H1 (cell line): ENCODE measurements around the gene MOB3B. TPM values are rescaled to one million over a fixed set of nuclear protein-coding genes. Genes with fewer than 3 reads are reported as not detected.

Source experiments
- CTCF ChIA-PET: fragments of 300-600 bp; sonication (Branson Sonifier 250); formaldehyde crosslinking; loops from one replicate; lab custom pipeline; 2021; ENCODE audit not compliant: partially characterized antibody; lab: Charles Lee
- POLR2A ChIA-PET: fragments of 300-600 bp; sonication (Branson Sonifier 250); formaldehyde crosslinking; loops from one replicate; lab custom pipeline; 2021; ENCODE audit warnings: inconsistent platforms; ENCODE audit not compliant: partially characterized antibody; lab: Charles Lee
- DNase-seq, 2 experiments: peaks; one replicate each; pipeline versions ENCODE4 v3.0.0 to v3.0.0-alpha.2; 2010 to 2022; ENCODE audit warnings: low spot score in 2 of 2, low read depth in 1 of 2, mixed read lengths in 1 of 2
- FAIRE-seq: peaks from 2 replicates; lab custom pipeline; 2011; peaks lifted over from hg19 to GRCh38; lab: Jason Lieb, UNC
- H2AFZ ChIP-seq: 2 replicates; pipeline ENCODE4 v1.8.1; 2012; ENCODE audit warnings: low read length, inconsistent platforms
- H2AK5ac ChIP-seq: 2 replicates; pipeline ENCODE4 v1.6.1; 2013; ENCODE audit warnings: low read depth, low read length
- H2BK120ac ChIP-seq: replicated peaks from 2 replicates; pipeline ENCODE3; 2013; ENCODE audit warnings: low read depth, low read length, inconsistent platforms
- H2BK12ac ChIP-seq: 2 replicates; pipeline ENCODE4 v1.6.1; 2013; ENCODE audit warnings: low read depth, low read length
- H2BK15ac ChIP-seq: 2 replicates; pipeline ENCODE4 v1.6.1; 2013; ENCODE audit warnings: low read length
- H2BK20ac ChIP-seq: 2 replicates; pipeline ENCODE4 v1.6.1; 2013; ENCODE audit warnings: low read length
- H2BK5ac ChIP-seq: 2 replicates; pipeline ENCODE4 v1.6.1; 2013; ENCODE audit warnings: low read depth, low read length
- H3K14ac ChIP-seq: 2 replicates; pipeline ENCODE4 v1.6.1; 2013; ENCODE audit warnings: inconsistent platforms; ENCODE audit not compliant: insufficient read length
- H3K18ac ChIP-seq: 2 replicates; pipeline ENCODE4 v1.6.1; 2013; ENCODE audit warnings: low read length; ENCODE audit errors: extremely low read depth
- H3K23ac ChIP-seq: 2 replicates; pipeline ENCODE4 v1.6.1; 2013; ENCODE audit warnings: inconsistent platforms; ENCODE audit not compliant: insufficient read length
- H3K23me2 ChIP-seq: 2 replicates; pipeline ENCODE4 v1.6.1; 2013; ENCODE audit warnings: low read depth, low read length
- H3K27ac ChIP-seq: 2 replicates; pipeline ENCODE4 v1.6.1; 2011; ENCODE audit warnings: low read depth, low read length, inconsistent platforms
- H3K27me3 ChIP-seq, 4 experiments: replicated peaks in 1 of 4; 1 replicate in 1 of 4; 2 replicates in 3 of 4; pipeline versions ENCODE4 v1.6.1 to v1.8.1; 2011 to 2013; ENCODE audit warnings: low read length in 3 of 4, mild to moderate bottlenecking in 3 of 4, inconsistent platforms in 2 of 4, mixed read lengths in 2 of 4, moderate library complexity in 1 of 4; ENCODE audit not compliant: control insufficient read depth in 3 of 4, insufficient read depth in 3 of 4; ENCODE audit errors: extremely low read depth in 1 of 4
- H3K36me3 ChIP-seq, 4 experiments: 2 replicates each; pipeline versions ENCODE4 v1.6.1 to v1.8.1; 2011 to 2013; ENCODE audit warnings: mild to moderate bottlenecking in 4 of 4, low read length in 3 of 4, moderate library complexity in 2 of 4, control low read depth in 1 of 4, inconsistent platforms in 1 of 4; ENCODE audit not compliant: insufficient read depth in 4 of 4, control insufficient read depth in 2 of 4
- H3K4ac ChIP-seq: replicated peaks from 2 replicates; pipeline ENCODE3; 2013; ENCODE audit warnings: low read length, low read depth, mixed read lengths, inconsistent platforms; ENCODE audit not compliant: insufficient read length
- H3K4me1 ChIP-seq, 4 experiments: replicated peaks in 1 of 4; 1 replicate in 1 of 4; 2 replicates in 3 of 4; pipeline versions ENCODE4 v1.6.1 to v1.8.1; 2011 to 2013; ENCODE audit warnings: low read length in 3 of 4, inconsistent platforms in 2 of 4, mixed read lengths in 1 of 4; ENCODE audit not compliant: insufficient read depth in 4 of 4, control insufficient read depth in 3 of 4
- H3K4me2 ChIP-seq, 2 experiments: 2 replicates each; pipeline versions ENCODE4 v1.6.1 to v1.8.1; 2011 to 2013; ENCODE audit warnings: low read depth in 2 of 2, low read length in 2 of 2, control low read depth in 1 of 2, inconsistent platforms in 1 of 2, mild to moderate bottlenecking in 1 of 2; ENCODE audit not compliant: insufficient read depth in 1 of 2
- H3K4me3 ChIP-seq, 4 experiments: fragments of 200-600, 300-600 bp in 1 of 4; sonication (generic), shearing (Covaris generic), sonication (Bioruptor Twin) in 1 of 4; 2 replicates each; pipeline versions ENCODE4 v1.5.1 to v1.8.1; 2011 to 2016; ENCODE audit warnings: low read length in 4 of 4, low read depth in 3 of 4, control low read depth in 2 of 4, inconsistent platforms in 2 of 4, mild to moderate bottlenecking in 2 of 4, mixed read lengths in 1 of 4, moderate library complexity in 1 of 4; ENCODE audit not compliant: insufficient read depth in 2 of 4; ENCODE audit errors: extremely low read depth in 1 of 4
- H3K56ac ChIP-seq: replicated peaks from 2 replicates; pipeline ENCODE3; 2013; ENCODE audit warnings: low read depth, mild to moderate bottlenecking, mixed read lengths, low read length, inconsistent platforms; ENCODE audit not compliant: insufficient read length
- H3K79me1 ChIP-seq: 2 replicates; pipeline ENCODE4 v1.6.1; 2013; ENCODE audit warnings: low read depth, low read length, control low read depth
- H3K79me2 ChIP-seq, 2 experiments: 2 replicates each; pipeline versions ENCODE4 v1.6.1 to v1.8.1; 2012 to 2013; ENCODE audit warnings: low read length in 2 of 2, mild to moderate bottlenecking in 2 of 2, inconsistent platforms in 1 of 2; ENCODE audit not compliant: insufficient read depth in 2 of 2, control insufficient read depth in 1 of 2
- H3K9ac ChIP-seq, 4 experiments: replicated peaks in 1 of 4; 1 replicate in 1 of 4; 2 replicates in 3 of 4; pipeline versions ENCODE4 v1.6.1 to v1.8.1; 2011 to 2013; ENCODE audit warnings: low read depth in 3 of 4, low read length in 3 of 4, control low read depth in 2 of 4, mild to moderate bottlenecking in 2 of 4, moderate library complexity in 2 of 4, inconsistent platforms in 1 of 4; ENCODE audit errors: extremely low read depth in 1 of 4
- H3K9me3 ChIP-seq, 2 experiments: 2 replicates each; pipeline versions ENCODE4 v1.6.1 to v1.8.1; 2012 to 2013; ENCODE audit warnings: mild to moderate bottlenecking in 2 of 2, moderate library complexity in 2 of 2, control low read depth in 1 of 2, inconsistent platforms in 1 of 2, low read depth in 1 of 2, low read length in 1 of 2, mixed read lengths in 1 of 2; ENCODE audit not compliant: insufficient read depth in 2 of 2
- H4K20me1 ChIP-seq, 2 experiments: replicated peaks in 1 of 2; 2 replicates each; pipeline versions ENCODE3 to v1.8.1; 2011 to 2013; ENCODE audit warnings: inconsistent platforms in 2 of 2, low read length in 2 of 2, mild to moderate bottlenecking in 1 of 2; ENCODE audit not compliant: insufficient read depth in 2 of 2, control insufficient read depth in 1 of 2
- H4K5ac ChIP-seq: 2 replicates; pipeline ENCODE4 v1.6.1; 2013; ENCODE audit warnings: low read length, low read depth, mixed read lengths, inconsistent platforms; ENCODE audit not compliant: insufficient read length
- H4K8ac ChIP-seq: 2 replicates; pipeline ENCODE4 v1.8.0; 2013; ENCODE audit warnings: mild to moderate bottlenecking, moderate library complexity, low read length, inconsistent platforms; ENCODE audit not compliant: insufficient read depth; ENCODE audit errors: extremely low read depth
- H4K91ac ChIP-seq: replicated peaks from 2 replicates; pipeline ENCODE3; 2013; ENCODE audit warnings: low read length, mixed read lengths, inconsistent platforms; ENCODE audit not compliant: insufficient read length
- BACH1 ChIP-seq: IDR thresholded peaks from 2 replicates; pipeline ENCODE4 v1.6.1; 2012; ENCODE audit warnings: low read length, improper control_type of control experiment
- BRCA1 ChIP-seq: IDR thresholded peaks from 2 replicates; pipeline ENCODE4 v1.6.1; 2012; ENCODE audit warnings: low read depth, low read length, improper control_type of control experiment
- CREB1 ChIP-seq: IDR thresholded peaks from 2 replicates; pipeline ENCODE4 v1.6.1; 2012; ENCODE audit warnings: inconsistent platforms
- CTBP2 ChIP-seq: IDR thresholded peaks from 2 replicates; pipeline ENCODE4 v1.7.0; 2011; ENCODE audit warnings: borderline replicate concordance, mild to moderate bottlenecking, moderate library complexity, mixed read lengths, low read length; ENCODE audit not compliant: insufficient read depth, insufficient read length
- EP300 ChIP-seq, 2 experiments: IDR thresholded peaks; 1 replicate in 1 of 2; 2 replicates in 1 of 2; pipeline ENCODE4 v1.6.1; 2011 to 2012; ENCODE audit warnings: low read depth in 2 of 2, low read length in 2 of 2, mild to moderate bottlenecking in 2 of 2, borderline replicate concordance in 1 of 2, inconsistent platforms in 1 of 2, moderate library complexity in 1 of 2
- JUN ChIP-seq: IDR thresholded peaks from 2 replicates; pipeline ENCODE4 v1.6.1; 2011; ENCODE audit warnings: low read depth, mild to moderate bottlenecking, improper control_type of control experiment, low read length
- NANOG ChIP-seq: IDR thresholded peaks from 2 replicates; pipeline ENCODE4 v1.6.1; 2011; ENCODE audit warnings: low read length, low read depth, mild to moderate bottlenecking, inconsistent platforms; ENCODE audit not compliant: insufficient read depth, poor library complexity, severe bottlenecking
- SIN3A ChIP-seq, 2 experiments: IDR thresholded peaks in 1 of 2; conservative IDR thresholded peaks in 1 of 2; 2 replicates each; pipeline ENCODE4 v1.6.1; 2011 to 2012; ENCODE audit warnings: low read length in 2 of 2, improper control_type of control experiment in 1 of 2, low read depth in 1 of 2, mild to moderate bottlenecking in 1 of 2
- SRF ChIP-seq: IDR thresholded peaks from 2 replicates; pipeline ENCODE4 v1.6.1; 2011; ENCODE audit warnings: mild to moderate bottlenecking, low read depth, low read length, moderate library complexity
- SUZ12 ChIP-seq: fragments of 200-600 bp; sonication (generic); IDR thresholded peaks from 2 replicates; pipeline ENCODE4 v1.6.1; 2012; ENCODE audit warnings: mild to moderate bottlenecking, inconsistent platforms, low read length, moderate library complexity, mixed read lengths
- TAF1 ChIP-seq: IDR thresholded peaks from 2 replicates; pipeline ENCODE4 v1.6.1; 2011; ENCODE audit warnings: mild to moderate bottlenecking, low read depth, low read length
- TBP ChIP-seq: IDR thresholded peaks from 2 replicates; pipeline ENCODE4 v1.6.1; 2011; ENCODE audit warnings: low read depth, low read length, improper control_type of control experiment
- TCF12 ChIP-seq: IDR thresholded peaks from 2 replicates; pipeline ENCODE4 v1.6.1; 2011; ENCODE audit warnings: low read depth, mild to moderate bottlenecking, low read length
- ZNF274 ChIP-seq: IDR thresholded peaks from 2 replicates; pipeline ENCODE4 v1.7.0; 2012; ENCODE audit warnings: low read length, borderline replicate concordance; ENCODE audit errors: extremely low read depth
- WGBS, 2 experiments: shearing (Covaris generic) in 1 of 2; methylation state at CpG; one replicate each; pipeline versions ENCODE4 v1.1.6 to v1.1.7; 2013 to 2015; ENCODE audit warnings: low lambda C conversion rate in 2 of 2, mixed read lengths in 2 of 2, inconsistent platforms in 1 of 2, low coverage in 1 of 2, missing lambda C conversion rate in 1 of 2; ENCODE audit not compliant: insufficient replicate concordance in 2 of 2, insufficient coverage in 1 of 2, insufficient read length in 1 of 2; ENCODE audit errors: extremely low coverage in 1 of 2, missing lambda C conversion rate in 1 of 2; 5-methylcytosine and 5-hydroxymethylcytosine counted together
- polyA plus RNA-seq, 7 experiments: library from polyadenylated mRNA; depleted of rRNA in 3 of 7; stranded (reverse) in 5 of 7; unstranded in 2 of 7; fragments of >200 nt in 5 of 7; fragments of 200-250 nt in 2 of 7; gene quantifications; 1 replicate in 5 of 7; 2 replicates in 1 of 7; 4 replicates in 1 of 7; pipeline versions ENCODE4 v1.2.1 to v1.2.3, GENCODE V29; 2011 to 2013; ENCODE audit warnings: missing spikeins in 2 of 7, mixed read lengths in 2 of 7
- total RNA-seq: library from RNA; stranded (reverse); fragmentation: NEBNext Ultra II Directional; extraction: Animal tissue kit (Norgen Biotek cat#: 25700); gene quantifications from 2 replicates; pipeline ENCODE4 v1.2.1, GENCODE V29; 2021

Gene MOB3B
- total and polyA plus RNA-seq, 2 of the 8 experiments (the other 6 are each of a cell fraction or from before 2014, with no cell fraction given): 12.7 to 16.1 TPM

DNA sequence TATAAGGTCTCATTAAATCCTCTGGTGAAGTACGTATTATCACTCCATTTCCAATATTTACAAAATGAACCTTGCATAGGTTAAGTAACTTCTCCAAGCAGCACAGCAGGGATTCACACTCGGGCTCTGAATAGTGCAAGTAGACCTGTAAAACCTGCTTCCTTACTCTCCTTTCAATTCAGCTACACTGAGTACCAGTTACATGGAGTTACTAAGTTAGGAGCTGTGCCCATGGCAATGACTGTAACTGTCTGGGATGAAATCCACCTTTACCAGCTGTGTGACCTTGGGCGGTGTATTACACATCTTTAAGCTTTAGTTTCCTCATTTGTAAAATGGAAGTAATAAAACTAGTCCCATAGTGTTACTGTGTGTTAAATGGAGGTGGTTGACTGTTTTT, 15.9 kb upstream of the MOB3B start:
- CTCF ChIA-PET: interaction anchor here (0.6 to 5.3 kb wide), 10 partner anchors 9 to 319 kb away, joined by 3 to 63 read pairs (median 5); partner anchors contain the start of gene MOB3B
- TF ChIP-seq TCF12 (no peak), BRCA1 (no peak), BACH1 (no peak), TAF1 (no peak), ZNF274 (no peak), SUZ12 (no peak), NANOG (no peak), CTBP2 (no peak), CREB1 (no peak), SIN3A (conservative IDR thresholded peaks at IDR 0.05 in 1 of 2, IDR thresholded peaks at IDR 0.05 in 1 of 2; ENCODE audit: low read depth in 1 of 2, low read length in 2 of 2) (no peak), EP300 (IDR thresholded peaks at IDR 0.05; ENCODE audit: borderline replicate concordance in 1 of 2, low read depth in 2 of 2, low read length in 2 of 2) (no peak), JUN (no peak), SRF (no peak), TBP (no peak)

More for the DNA sequence above, 15.9 kb upstream of the MOB3B start:
- peaks cover 0 to 45% (median 10%) of the 10 kb centered on the region in 4 experiments; a peak in 6 of 8 replicates for H3K36me3 ChIP-seq
- FAIRE-seq (no peak), DNase-seq (no peak)
- H3K23ac ChIP-seq: no peak overlapping the region
- H4K20me1 ChIP-seq: peaks cover 0 to 1% of the 10 kb centered on the region in 2 experiments
- H4K91ac ChIP-seq: no peak overlapping the region
- H2AFZ ChIP-seq: no peak overlapping the region
- WGBS, 2 experiments: 83% methylated on average over 3 of the region's 3 CpGs; no CpG with 5 or more reads in 1 of the 2 experiments
- H3K4ac ChIP-seq: no peak overlapping the region
- H3K9ac ChIP-seq: no peak overlapping the region
- no peak overlapping the region for H2BK20ac ChIP-seq
- H2BK15ac ChIP-seq: no peak overlapping the region
- no peaks in the 10 kb centered on the region for H3K9me3 ChIP-seq
- no peak overlapping the region for H3K14ac ChIP-seq
- no peak overlapping the region for H3K4me3 ChIP-seq
- no peaks in the 10 kb centered on the region for H3K23me2 ChIP-seq
- H3K79me1 ChIP-seq: no peaks in the 10 kb centered on the region
- no peak overlapping the region for H3K27ac ChIP-seq
- H4K8ac ChIP-seq: no peak overlapping the region
- H3K56ac ChIP-seq: no peak overlapping the region
- POLR2A ChIA-PET: interaction anchor here (0.7 to 1.7 kb wide), 2 partner anchors 9 to 18 kb away, joined by 3 to 5 read pairs; no protein-coding TSS in a partner anchor
- H2BK12ac ChIP-seq: no peak overlapping the region
- no peak overlapping the region for H3K4me2 ChIP-seq
- H2BK120ac ChIP-seq: no peak overlapping the region
- H3K27me3 ChIP-seq: no peaks in the 10 kb centered on the region
- H2BK5ac ChIP-seq: no peak overlapping the region
- peaks cover 0 to 4% (median 0%) of the 10 kb centered on the region in 4 experiments; a peak in 1 of 7 replicates for H3K4me1 ChIP-seq
- no peak overlapping the region for H4K5ac ChIP-seq
- no peak overlapping the region for H3K18ac ChIP-seq
- H3K79me2 ChIP-seq: no peaks in the 10 kb centered on the region
- H2AK5ac ChIP-seq: no peak overlapping the region
